ENCODE measurements around the gene MOB4.

DNA sequence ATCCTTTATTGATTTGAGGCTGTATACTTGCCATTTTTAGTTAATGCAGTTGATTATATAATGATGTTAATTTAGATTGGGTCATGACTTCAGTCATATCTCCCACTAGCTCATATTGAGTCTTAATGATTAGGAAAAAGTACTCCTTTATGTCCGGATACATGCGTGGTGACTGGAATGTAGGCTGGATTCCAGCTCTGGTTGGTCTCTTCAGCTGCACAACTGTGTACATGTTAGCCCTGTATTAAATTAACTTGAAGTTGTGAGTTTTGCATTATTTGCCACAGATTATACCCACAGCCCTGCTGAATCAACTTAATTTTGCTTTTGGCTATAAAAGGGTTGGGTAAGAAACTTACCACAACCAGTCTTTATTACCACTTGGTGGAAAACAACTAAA lies 22.5 kb downstream of the MOB4 start:
- TF ChIP-seq, protein P1, sequence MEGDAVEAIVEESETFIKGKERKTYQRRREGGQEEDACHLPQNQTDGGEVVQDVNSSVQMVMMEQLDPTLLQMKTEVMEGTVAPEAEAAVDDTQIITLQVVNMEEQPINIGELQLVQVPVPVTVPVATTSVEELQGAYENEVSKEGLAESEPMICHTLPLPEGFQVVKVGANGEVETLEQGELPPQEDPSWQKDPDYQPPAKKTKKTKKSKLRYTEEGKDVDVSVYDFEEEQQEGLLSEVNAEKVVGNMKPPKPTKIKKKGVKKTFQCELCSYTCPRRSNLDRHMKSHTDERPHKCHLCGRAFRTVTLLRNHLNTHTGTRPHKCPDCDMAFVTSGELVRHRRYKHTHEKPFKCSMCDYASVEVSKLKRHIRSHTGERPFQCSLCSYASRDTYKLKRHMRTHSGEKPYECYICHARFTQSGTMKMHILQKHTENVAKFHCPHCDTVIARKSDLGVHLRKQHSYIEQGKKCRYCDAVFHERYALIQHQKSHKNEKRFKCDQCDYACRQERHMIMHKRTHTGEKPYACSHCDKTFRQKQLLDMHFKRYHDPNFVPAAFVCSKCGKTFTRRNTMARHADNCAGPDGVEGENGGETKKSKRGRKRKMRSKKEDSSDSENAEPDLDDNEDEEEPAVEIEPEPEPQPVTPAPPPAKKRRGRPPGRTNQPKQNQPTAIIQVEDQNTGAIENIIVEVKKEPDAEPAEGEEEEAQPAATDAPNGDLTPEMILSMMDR (IDR thresholded peaks at IDR 0.05; ENCODE audit: insufficient read depth, low read depth, low read length) = no peak
- no peak for TF ChIP-seq EZH2 (IDR thresholded peaks at IDR 0.05; ENCODE audit: insufficient read depth, low read length)
